GM19099 (cell line): Measurements from ENCODE around the gene DCDC1.

Experiments used
- POLR2A ChIP-seq: IDR thresholded peaks from 3 replicates; pipeline ENCODE4 v1.6.1; 2011; ENCODE audit warnings: low read depth; ENCODE audit not compliant: insufficient read length; ENCODE audit errors: extremely low read depth

Gene DCDC1

DNA sequence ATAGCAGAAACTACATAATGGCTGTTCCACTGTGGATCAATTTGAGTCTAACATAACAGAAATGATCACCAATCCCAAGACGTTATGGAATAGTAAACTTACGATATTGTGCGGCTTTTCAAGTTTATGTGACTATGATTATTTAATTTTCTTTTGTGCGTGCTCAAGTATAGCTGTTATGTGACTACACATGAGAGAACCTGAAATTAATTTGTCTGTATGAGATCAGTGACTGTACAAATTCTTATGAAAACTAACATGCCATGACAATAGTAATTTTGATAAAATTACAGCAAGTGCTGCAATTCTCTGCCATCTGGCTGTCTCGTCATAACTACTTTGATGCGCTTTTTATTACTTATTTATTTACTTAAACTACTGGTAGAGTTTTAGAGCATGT, 343.2 kb downstream of the DCDC1 start:
- TF ChIP-seq POLR2A = no peak

DNA sequence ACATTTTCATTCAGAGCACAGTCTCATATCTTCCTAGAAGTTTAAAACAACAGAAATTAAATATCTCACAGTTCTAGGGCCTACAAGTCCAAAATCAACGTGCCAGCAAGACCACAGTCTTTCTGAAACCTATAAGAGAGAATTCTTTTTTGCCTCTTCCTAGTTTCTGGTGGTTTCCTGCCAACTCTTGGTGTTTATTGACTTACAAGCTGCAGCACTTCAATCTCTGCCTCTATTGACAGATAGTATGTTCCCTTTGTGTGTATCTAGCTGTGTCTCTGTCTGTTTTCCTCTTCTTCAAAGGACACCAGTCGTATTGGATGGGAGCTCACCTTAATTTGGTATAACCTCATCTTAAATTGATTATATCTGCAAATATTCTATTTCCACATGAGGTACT, 347.5 kb downstream of the DCDC1 start:
- no peak for TF ChIP-seq POLR2A

GRCh38 chr11:31019786-31020185, 349.8 kb downstream of the DCDC1 start:
- no peak for TF ChIP-seq POLR2A

DNA sequence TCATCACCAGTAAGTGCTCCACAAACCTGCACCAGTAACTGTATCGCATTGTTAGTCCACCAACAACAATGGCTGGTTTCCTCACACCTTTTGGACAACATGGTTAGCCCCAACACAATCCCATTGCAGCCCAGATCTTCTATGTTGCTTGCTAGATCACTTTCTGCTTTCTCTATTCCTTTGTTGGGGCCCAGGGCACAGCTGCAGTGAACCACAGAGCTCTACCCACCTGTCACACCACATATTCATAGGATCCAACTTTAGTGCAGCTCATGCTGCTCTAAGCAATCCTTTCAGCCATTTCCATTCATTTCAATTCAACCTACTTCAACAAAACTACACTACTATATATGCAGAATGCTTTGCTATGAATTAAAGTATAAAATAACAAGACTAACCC, 364.3 kb downstream of the DCDC1 start:
- TF ChIP-seq POLR2A = no peak

DNA sequence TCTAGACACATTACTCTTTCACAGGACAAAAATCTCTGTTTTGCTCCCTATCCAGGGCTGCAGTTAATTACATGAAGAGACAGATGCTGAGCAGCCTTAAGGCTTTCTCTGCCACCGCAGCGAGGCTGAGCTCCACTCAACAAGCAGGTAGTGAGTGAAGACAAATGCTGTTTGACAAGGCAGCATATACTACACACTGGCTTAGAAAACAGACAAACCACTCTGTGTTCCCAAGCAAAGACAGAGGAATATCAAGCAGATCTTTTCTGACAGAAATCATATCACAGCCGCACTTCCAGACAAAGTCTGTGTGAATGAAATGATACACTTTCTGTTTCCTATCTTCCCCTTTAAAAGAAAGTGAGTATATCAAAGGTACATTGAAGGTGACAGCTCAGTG, 368.1 kb downstream of the DCDC1 start:
- no peak for TF ChIP-seq POLR2A

DNA sequence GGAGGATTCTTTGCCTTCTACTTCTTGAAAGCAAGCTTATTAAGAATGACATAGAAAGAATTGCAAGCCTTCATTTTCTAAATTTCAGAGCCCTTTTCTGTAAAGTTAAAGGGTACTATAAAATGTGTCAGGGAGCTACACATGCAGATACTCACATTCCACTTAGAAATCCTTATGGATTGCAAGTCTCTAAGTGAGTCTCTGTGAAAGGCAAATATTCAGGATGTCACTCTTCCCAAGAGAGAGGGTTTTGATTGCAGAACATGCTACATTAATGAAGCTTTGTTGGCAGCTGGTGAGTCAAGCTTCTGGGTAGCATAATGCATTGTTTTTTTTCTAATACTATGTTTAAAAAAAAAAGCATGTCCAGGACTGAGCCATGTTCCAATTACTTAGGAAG, 369.2 kb downstream of the DCDC1 start:
- no peak for TF ChIP-seq POLR2A

- no peak for TF ChIP-seq POLR2A
Measured at GRCh38 chr11:30992513-30992849, 377.1 kb downstream of the DCDC1 start.

- no peak for TF ChIP-seq POLR2A
Measured at GRCh38 chr11:30991802-30992512, 377.6 kb downstream of the DCDC1 start.

GRCh38 chr11:30991376-30991775, 378.2 kb downstream of the DCDC1 start:
- TF ChIP-seq POLR2A = no peak

GRCh38 chr11:30990625-30991296, 378.8 kb downstream of the DCDC1 start:
- no peak for TF ChIP-seq POLR2A

GRCh38 chr11:30987819-30988218, 381.7 kb downstream of the DCDC1 start:
- TF ChIP-seq POLR2A = no peak

GRCh38 chr11:30985536-30985935, 384.0 kb downstream of the DCDC1 start:
- TF ChIP-seq POLR2A = no peak

GRCh38 chr11:30984827-30985226, 384.7 kb downstream of the DCDC1 start:
- no peak for TF ChIP-seq POLR2A

- no peak for TF ChIP-seq POLR2A
Measured at GRCh38 chr11:30984442-30984816, 385.1 kb downstream of the DCDC1 start.

- TF ChIP-seq POLR2A = no peak
Measured at GRCh38 chr11:30983776-30984441, 385.6 kb downstream of the DCDC1 start.

GRCh38 chr11:30983143-30983542, 386.4 kb downstream of the DCDC1 start:
- no peak for TF ChIP-seq POLR2A
